ENCODE measurements around the gene FAM120B.
A peak's percentile ranks its signal among the peaks of the same experiment; 100 is the strongest.

Gene FAM120B

GRCh38 chr6:170305805-170306323 lies 694 bp upstream of the FAM120B start:
- no peak for DNase-seq
- Histone ChIP-seq H3K4me3 (ENCODE audit: control insufficient read depth in 1 of 7, extremely low read depth in 1 of 7, insufficient read depth in 4 of 7, low read depth in 2 of 7, low read length in 6 of 7) (peak overlapping the region; percentile 65 to 89 (median 85)), H3K36me3 (ENCODE audit: control insufficient read depth in 4 of 4, insufficient read depth in 4 of 4, low read length in 3 of 4) (peaks cover 0 to under 1% (median 0%) of the 10 kb centered on the region in 4 experiments), H3K27me3 (replicated peaks in 2 of 5; ENCODE audit: control insufficient read depth in 4 of 5, insufficient read depth in 5 of 5, low read length in 4 of 5) (peaks cover 0 to 2% (median 0%) of the 10 kb centered on the region in 5 experiments), H3K4me1 (ENCODE audit: control extremely low read depth in 1 of 4, control insufficient read depth in 4 of 4, insufficient read depth in 4 of 4, low read length in 3 of 4) (peaks cover 2 to 23% (median 19%) of the 10 kb centered on the region in 4 experiments), H3K9me3 (ENCODE audit: control extremely low read depth in 1 of 5, control insufficient read depth in 4 of 5, insufficient read depth in 2 of 5, low read depth in 1 of 5, low read length in 4 of 5) (peaks cover 0 to 9% (median 4%) of the 10 kb centered on the region in 5 experiments), H3K27ac (ENCODE audit: insufficient read depth in 1 of 2, low read depth in 1 of 2, low read length in 2 of 2, poor library complexity in 1 of 2, severe bottlenecking in 2 of 2) (peak overlapping the region in 1 of 2 experiments; percentile 88)
- WGBS (ENCODE audit: insufficient coverage), result 12% methylated on average over 29 of the region's 29 CpGs
- POLR2A ChIA-PET, result interaction anchor here (0.7 kb wide), 1 partner anchor 12 kb away, joined by 3 read pairs; no protein-coding TSS in a partner anchor
- CTCF ChIA-PET, result interaction anchor here (1.2 to 1.6 kb wide), 2 partner anchors 14 to 42 kb away, joined by 3 to 4 read pairs; no protein-coding TSS in a partner anchor

GRCh38 chr6:170307080-170307545 lies 555 bp downstream of the FAM120B start:
- Histone ChIP-seq H3K4me3 (ENCODE audit: control insufficient read depth in 1 of 7, extremely low read depth in 1 of 7, insufficient read depth in 4 of 7, low read depth in 2 of 7, low read length in 6 of 7) (peak overlapping the region; percentile 65 to 89 (median 85)), H3K4me1 (ENCODE audit: control extremely low read depth in 1 of 4, control insufficient read depth in 4 of 4, insufficient read depth in 4 of 4, low read length in 3 of 4) (peaks cover 2 to 25% (median 19%) of the 10 kb centered on the region in 4 experiments), H3K36me3 (ENCODE audit: control insufficient read depth in 4 of 4, insufficient read depth in 4 of 4, low read length in 3 of 4) (peaks cover 0 to 4% (median 1%) of the 10 kb centered on the region in 4 experiments), H3K9me3 (ENCODE audit: control extremely low read depth in 1 of 5, control insufficient read depth in 4 of 5, insufficient read depth in 2 of 5, low read depth in 1 of 5, low read length in 4 of 5) (peaks cover 0 to 3% (median 0%) of the 10 kb centered on the region in 5 experiments), H3K27me3 (replicated peaks in 2 of 5; ENCODE audit: control insufficient read depth in 4 of 5, insufficient read depth in 5 of 5, low read length in 4 of 5) (no peaks in the 10 kb centered on the region), H3K27ac (ENCODE audit: insufficient read depth in 1 of 2, low read depth in 1 of 2, low read length in 2 of 2, poor library complexity in 1 of 2, severe bottlenecking in 2 of 2) (peak overlapping the region; percentile 76 to 88)
- WGBS (ENCODE audit: insufficient coverage), result 16% methylated on average over 12 of the region's 15 CpGs
- no peak for DNase-seq
- ChIA-PET CTCF (interaction anchor here (0.9 to 1.0 kb wide), 2 partner anchors 11 to 504 kb away, joined by 3 to 4 read pairs; no protein-coding TSS in a partner anchor), POLR2A (interaction anchor here (0.7 kb wide), 1 partner anchor 10 kb away, joined by 3 read pairs; no protein-coding TSS in a partner anchor)

- WGBS (ENCODE audit: insufficient coverage), result no CpG with 5 or more reads among the region's 1 CpG
- Histone ChIP-seq H3K9me3 (ENCODE audit: control extremely low read depth in 1 of 5, control insufficient read depth in 4 of 5, insufficient read depth in 2 of 5, low read depth in 1 of 5, low read length in 4 of 5) (no peaks in the 10 kb centered on the region), H3K36me3 (ENCODE audit: control insufficient read depth in 4 of 4, insufficient read depth in 4 of 4, low read length in 3 of 4) (peaks cover 0 to 8% (median 2%) of the 10 kb centered on the region in 4 experiments), H3K27me3 (replicated peaks in 2 of 5; ENCODE audit: control insufficient read depth in 4 of 5, insufficient read depth in 5 of 5, low read length in 4 of 5) (no peaks in the 10 kb centered on the region), H3K4me3 (ENCODE audit: control insufficient read depth in 1 of 7, extremely low read depth in 1 of 7, insufficient read depth in 4 of 7, low read depth in 2 of 7, low read length in 6 of 7) (no peak overlapping the region), H3K4me1 (ENCODE audit: control extremely low read depth in 1 of 4, control insufficient read depth in 4 of 4, insufficient read depth in 4 of 4, low read length in 3 of 4) (peaks cover 2 to 25% (median 19%) of the 10 kb centered on the region in 4 experiments), H3K27ac (ENCODE audit: insufficient read depth in 1 of 2, low read depth in 1 of 2, low read length in 2 of 2, poor library complexity in 1 of 2, severe bottlenecking in 2 of 2) (no peak overlapping the region)
- no peak for DNase-seq
- ChIA-PET POLR2A (no interaction called here), CTCF (interaction anchor here (1.5 kb wide), 1 partner anchor 9 kb away, joined by 5 read pairs; no protein-coding TSS in a partner anchor)
Observed at GRCh38 chr6:170308761-170309160, 2.2 kb downstream of the FAM120B start.

GRCh38 chr6:170311696-170312095 lies 5.1 kb downstream of the FAM120B start:
- POLR2A ChIA-PET, result no interaction called here
- Histone ChIP-seq H3K4me1 (ENCODE audit: control extremely low read depth in 1 of 4, control insufficient read depth in 4 of 4, insufficient read depth in 4 of 4, low read length in 3 of 4) (peaks cover 3 to 19% (median 12%) of the 10 kb centered on the region in 4 experiments), H3K4me3 (ENCODE audit: control insufficient read depth in 1 of 7, extremely low read depth in 1 of 7, insufficient read depth in 4 of 7, low read depth in 2 of 7, low read length in 6 of 7) (no peak overlapping the region), H3K27ac (ENCODE audit: insufficient read depth in 1 of 2, low read depth in 1 of 2, low read length in 2 of 2, poor library complexity in 1 of 2, severe bottlenecking in 2 of 2) (no peak overlapping the region), H3K36me3 (ENCODE audit: control insufficient read depth in 4 of 4, insufficient read depth in 4 of 4, low read length in 3 of 4) (peaks cover 0 to 16% (median 3%) of the 10 kb centered on the region in 4 experiments), H3K27me3 (replicated peaks in 2 of 5; ENCODE audit: control insufficient read depth in 4 of 5, insufficient read depth in 5 of 5, low read length in 4 of 5) (no peaks in the 10 kb centered on the region), H3K9me3 (ENCODE audit: control extremely low read depth in 1 of 5, control insufficient read depth in 4 of 5, insufficient read depth in 2 of 5, low read depth in 1 of 5, low read length in 4 of 5) (no peaks in the 10 kb centered on the region)
- 90% methylated on average over 4 of the region's 5 CpGs for WGBS (ENCODE audit: insufficient coverage)
- CTCF ChIA-PET, result interaction anchor here (1.4 to 2.0 kb wide), 2 partner anchors 10 to 73 kb away, joined by 3 to 4 read pairs; no protein-coding TSS in a partner anchor
- peak in 2 of 3 donors; percentile 30 to 38 for DNase-seq

GRCh38 chr6:170312876-170313275 lies 6.3 kb downstream of the FAM120B start:
- WGBS (ENCODE audit: insufficient coverage), result 100% methylated on average over 2 of the region's 2 CpGs
- POLR2A ChIA-PET, result no interaction called here
- CTCF ChIA-PET, result interaction anchor here (0.6 to 2.0 kb wide), 2 partner anchors 9 to 50 kb away, joined by 3 to 4 read pairs; no protein-coding TSS in a partner anchor

GRCh38 chr6:170313716-170314295 lies 7.2 kb downstream of the FAM120B start:
- ChIA-PET CTCF (interaction anchor here (0.6 kb wide), 1 partner anchor 51 kb away, joined by 3 read pairs; no protein-coding TSS in a partner anchor), POLR2A (no interaction called here)
- Histone ChIP-seq H3K36me3 (ENCODE audit: control insufficient read depth in 4 of 4, insufficient read depth in 4 of 4, low read length in 3 of 4) (peaks cover 0 to 31% (median 3%) of the 10 kb centered on the region in 4 experiments), H3K9me3 (ENCODE audit: control extremely low read depth in 1 of 5, control insufficient read depth in 4 of 5, insufficient read depth in 2 of 5, low read depth in 1 of 5, low read length in 4 of 5) (no peaks in the 10 kb centered on the region), H3K27me3 (replicated peaks in 2 of 5; ENCODE audit: control insufficient read depth in 4 of 5, insufficient read depth in 5 of 5, low read length in 4 of 5) (no peaks in the 10 kb centered on the region), H3K27ac (ENCODE audit: insufficient read depth in 1 of 2, low read depth in 1 of 2, low read length in 2 of 2, poor library complexity in 1 of 2, severe bottlenecking in 2 of 2) (no peak overlapping the region), H3K4me1 (ENCODE audit: control extremely low read depth in 1 of 4, control insufficient read depth in 4 of 4, insufficient read depth in 4 of 4, low read length in 3 of 4) (peaks cover 2 to 21% (median 9%) of the 10 kb centered on the region in 4 experiments), H3K4me3 (ENCODE audit: control insufficient read depth in 1 of 7, extremely low read depth in 1 of 7, insufficient read depth in 4 of 7, low read depth in 2 of 7, low read length in 6 of 7) (no peak overlapping the region)
- 100% methylated on average over 2 of the region's 6 CpGs for WGBS (ENCODE audit: insufficient coverage)
- DNase-seq, result no peak

More at GRCh38 chr6:170312876-170313275, 6.3 kb downstream of the FAM120B start:
- no peak overlapping the region for H3K4me3 ChIP-seq (ENCODE audit: control insufficient read depth in 1 of 7, extremely low read depth in 1 of 7, insufficient read depth in 4 of 7, low read depth in 2 of 7, low read length in 6 of 7)
- no peaks in the 10 kb centered on the region for H3K9me3 ChIP-seq (ENCODE audit: control extremely low read depth in 1 of 5, control insufficient read depth in 4 of 5, insufficient read depth in 2 of 5, low read depth in 1 of 5, low read length in 4 of 5)
- H3K4me1 ChIP-seq (ENCODE audit: control extremely low read depth in 1 of 4, control insufficient read depth in 4 of 4, insufficient read depth in 4 of 4, low read length in 3 of 4), result peaks cover 4 to 17% (median 8%) of the 10 kb centered on the region in 4 experiments
- H3K36me3 ChIP-seq (ENCODE audit: control insufficient read depth in 4 of 4, insufficient read depth in 4 of 4, low read length in 3 of 4), result peaks cover 0 to 23% (median 3%) of the 10 kb centered on the region in 4 experiments
- no peak overlapping the region for H3K27ac ChIP-seq (ENCODE audit: insufficient read depth in 1 of 2, low read depth in 1 of 2, low read length in 2 of 2, poor library complexity in 1 of 2, severe bottlenecking in 2 of 2)
- no peaks in the 10 kb centered on the region for H3K27me3 ChIP-seq (replicated peaks in 2 of 5; ENCODE audit: control insufficient read depth in 4 of 5, insufficient read depth in 5 of 5, low read length in 4 of 5)
- DNase-seq, result no peak

All from common myeloid progenitor, CD34-positive (primary cell).